ENCODE data around the gene OTUB1.

DNA sequence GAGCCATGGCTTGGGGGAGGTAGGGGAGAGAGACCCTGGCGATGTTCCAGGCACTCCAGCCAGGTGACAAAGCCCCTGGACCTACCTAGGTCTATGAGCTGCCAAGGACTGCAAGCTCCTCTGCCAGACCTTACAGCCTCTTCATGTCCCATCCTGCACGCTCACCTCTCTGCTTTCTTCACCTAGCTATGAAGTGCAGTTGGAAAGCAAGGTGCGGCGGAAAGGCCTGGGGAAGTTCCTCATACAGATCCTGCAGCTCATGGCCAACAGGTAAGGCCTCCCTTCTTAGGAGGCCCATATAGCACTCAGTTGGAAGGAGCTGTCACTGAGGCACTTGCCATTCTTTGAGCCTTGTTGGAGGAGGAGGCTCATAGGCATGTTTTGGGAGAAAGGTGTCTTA lies 33.7 kb upstream of the OTUB1 start:
- TF ChIP-seq EZH2 (IDR thresholded peaks at IDR 0.05; ENCODE audit: insufficient read depth, poor library complexity, severe bottlenecking), result no peak
- no peak for TF ChIP-seq EZH2phosphoT487 (IDR thresholded peaks at IDR 0.05; ENCODE audit: insufficient read depth, low read depth)
